Astrocyte (in vitro differentiated cells and primary cell): ENCODE measurements around the gene PELI2.

ENCODE experiments used
- EZH2 ChIP-seq: IDR thresholded peaks from 2 replicates; pipeline ENCODE4 v1.6.1; 2012; ENCODE audit warnings: mild to moderate bottlenecking, low read length, inconsistent platforms; ENCODE audit not compliant: insufficient read depth
- TF ChIP-seq, protein P1 (sequence below): IDR thresholded peaks from 2 replicates; pipeline ENCODE4 v1.5.1; 2011; ENCODE audit warnings: low read depth, mild to moderate bottlenecking, inconsistent platforms, low read length, moderate library complexity; ENCODE audit not compliant: insufficient read depth

DNA sequence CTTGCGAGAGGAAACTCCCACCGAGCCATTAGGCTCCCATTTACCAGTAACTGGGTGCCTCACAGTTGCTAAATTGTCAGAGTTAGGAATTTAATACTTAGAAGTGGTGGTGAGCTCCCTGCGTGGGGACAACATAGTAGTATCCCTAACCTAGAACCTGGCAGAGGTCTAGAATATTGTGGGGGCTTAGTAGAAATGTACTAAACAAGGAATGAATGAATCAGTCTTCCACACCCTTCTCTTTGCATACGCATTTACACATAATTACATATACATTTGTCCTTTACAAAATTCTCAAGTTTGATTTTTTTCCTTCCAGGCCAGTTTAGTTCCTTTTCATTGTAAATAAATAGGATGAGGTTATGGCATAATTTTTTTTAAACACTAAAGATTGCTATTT, 24.1 kb downstream of the PELI2 start:
- TF ChIP-seq, protein P1, sequence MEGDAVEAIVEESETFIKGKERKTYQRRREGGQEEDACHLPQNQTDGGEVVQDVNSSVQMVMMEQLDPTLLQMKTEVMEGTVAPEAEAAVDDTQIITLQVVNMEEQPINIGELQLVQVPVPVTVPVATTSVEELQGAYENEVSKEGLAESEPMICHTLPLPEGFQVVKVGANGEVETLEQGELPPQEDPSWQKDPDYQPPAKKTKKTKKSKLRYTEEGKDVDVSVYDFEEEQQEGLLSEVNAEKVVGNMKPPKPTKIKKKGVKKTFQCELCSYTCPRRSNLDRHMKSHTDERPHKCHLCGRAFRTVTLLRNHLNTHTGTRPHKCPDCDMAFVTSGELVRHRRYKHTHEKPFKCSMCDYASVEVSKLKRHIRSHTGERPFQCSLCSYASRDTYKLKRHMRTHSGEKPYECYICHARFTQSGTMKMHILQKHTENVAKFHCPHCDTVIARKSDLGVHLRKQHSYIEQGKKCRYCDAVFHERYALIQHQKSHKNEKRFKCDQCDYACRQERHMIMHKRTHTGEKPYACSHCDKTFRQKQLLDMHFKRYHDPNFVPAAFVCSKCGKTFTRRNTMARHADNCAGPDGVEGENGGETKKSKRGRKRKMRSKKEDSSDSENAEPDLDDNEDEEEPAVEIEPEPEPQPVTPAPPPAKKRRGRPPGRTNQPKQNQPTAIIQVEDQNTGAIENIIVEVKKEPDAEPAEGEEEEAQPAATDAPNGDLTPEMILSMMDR, result no peak
- no peak for TF ChIP-seq EZH2
